Iris pigment epithelial cell (primary cell): Measurements from ENCODE around the gene KRTAP10-8.
A peak's percentile ranks its signal among the peaks of the same experiment; 100 is the strongest.
"Not testable (repeated sequence)": the region's sequence is repeated elsewhere in the genome, so short reads cannot be mapped to it uniquely, and the experiment has no call there.

Experiments
- DNase-seq: peaks from one replicate; pipeline ENCODE4 v3.0.0-alpha.2; 2011; ENCODE audit warnings: low read depth

The KRTAP10-8 gene, protein sequence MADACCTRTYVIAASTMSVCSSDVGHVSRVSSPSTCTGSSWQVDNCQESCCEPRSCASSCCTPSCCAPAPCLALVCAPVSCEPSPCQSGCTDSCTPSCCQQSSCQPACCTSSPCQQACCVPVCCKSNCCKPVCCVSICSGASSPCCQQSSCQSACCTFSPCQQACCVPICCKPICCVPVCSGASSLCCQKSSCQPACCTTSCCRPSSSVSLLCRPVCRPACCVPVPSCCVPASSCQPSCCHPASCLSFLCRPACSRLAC

DNA sequence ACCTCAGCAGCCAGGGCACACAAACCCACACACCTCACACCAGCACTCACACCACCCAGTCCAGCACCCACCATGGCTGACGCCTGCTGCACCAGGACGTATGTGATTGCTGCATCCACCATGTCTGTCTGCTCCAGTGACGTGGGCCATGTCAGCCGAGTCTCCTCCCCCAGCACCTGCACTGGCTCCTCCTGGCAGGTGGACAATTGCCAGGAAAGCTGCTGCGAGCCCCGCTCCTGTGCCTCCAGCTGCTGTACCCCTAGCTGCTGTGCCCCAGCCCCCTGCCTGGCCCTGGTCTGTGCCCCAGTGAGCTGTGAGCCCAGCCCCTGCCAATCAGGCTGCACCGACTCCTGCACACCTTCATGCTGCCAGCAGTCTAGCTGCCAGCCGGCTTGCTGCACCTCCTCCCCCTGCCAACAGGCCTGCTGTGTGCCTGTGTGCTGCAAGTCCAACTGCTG is at the start of gene KRTAP10-8:
Gene KRTAP10-8 (plus strand): TSS at position 51 of the 458 bp plus-strand sequence. CDS start 22 bp downstream, at position 73.
- no peak for DNase-seq

DNA sequence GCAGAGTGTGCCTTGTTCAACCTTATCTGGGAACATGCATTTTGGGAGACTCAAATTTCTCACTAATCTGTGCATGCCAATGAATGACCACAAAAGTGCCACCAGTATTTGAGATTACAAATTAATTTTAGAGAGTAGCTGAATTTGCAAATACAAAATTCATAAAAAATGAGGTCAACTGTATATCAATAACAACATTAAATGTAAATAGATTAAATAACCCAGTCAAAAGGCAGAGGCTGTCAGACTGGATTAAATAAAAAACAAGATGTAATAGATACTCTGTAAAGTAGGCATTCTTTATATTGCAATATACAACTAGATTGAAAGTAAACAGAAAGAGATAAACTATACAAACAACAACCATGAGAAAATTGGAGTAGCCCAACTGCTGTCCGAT is 47.8 kb upstream of the KRTAP10-8 start:
- DNase-seq, result no peak

- DNase-seq, result no peak
Measured at GRCh38 chr21:44564886-44565598, 46.8 kb upstream of the KRTAP10-8 start.

DNA sequence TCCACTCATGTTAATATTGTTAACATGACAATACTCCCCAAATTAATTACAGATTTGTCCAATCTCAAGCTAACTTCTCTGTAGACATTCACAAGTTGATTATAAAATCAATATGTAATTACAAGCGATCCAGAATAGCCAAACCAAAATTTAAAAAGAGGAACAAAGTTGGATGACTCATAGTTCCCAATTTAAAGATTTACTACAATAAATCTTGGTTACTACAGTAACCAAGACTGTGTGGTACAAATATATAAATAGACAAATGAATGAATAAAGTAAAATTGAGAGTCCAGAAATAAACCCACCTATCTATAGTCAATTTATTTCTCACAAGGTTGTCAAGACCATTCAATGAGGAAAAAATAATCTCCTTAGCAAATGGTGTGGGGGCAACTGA is 45.5 kb upstream of the KRTAP10-8 start:
- DNase-seq, result no peak

DNA sequence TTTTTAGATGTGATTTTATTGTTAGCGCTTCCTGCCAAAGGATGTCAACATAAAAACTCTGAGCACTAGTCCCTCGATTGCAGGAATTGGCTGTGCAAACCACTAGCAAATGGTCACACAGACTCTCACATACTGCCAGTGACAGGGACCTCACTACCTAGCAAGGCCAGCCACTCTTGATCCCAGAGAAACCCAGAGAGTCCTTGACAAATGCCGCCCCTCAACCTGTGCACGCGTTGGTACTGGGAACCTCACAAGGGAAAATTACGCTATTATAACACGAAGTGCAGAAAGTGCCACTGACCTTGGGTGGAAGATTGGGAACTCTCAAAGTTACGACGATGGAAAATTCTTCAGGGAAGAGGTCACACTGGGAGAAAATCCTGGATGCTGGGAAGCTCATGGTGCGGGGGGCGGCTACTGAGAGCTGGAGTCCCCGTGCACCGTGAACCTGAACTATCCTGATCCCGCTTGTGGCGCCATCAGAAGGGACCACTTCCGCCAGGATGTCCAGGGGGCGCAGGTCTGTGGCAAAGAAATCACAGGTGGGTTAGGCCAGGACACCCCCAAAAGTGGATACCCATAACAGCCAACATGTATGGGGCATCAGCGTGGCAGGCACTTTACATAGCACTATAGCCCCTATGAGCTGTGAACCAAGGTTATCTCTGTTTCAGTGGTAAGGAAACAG is 44.3 kb upstream of the KRTAP10-8 start:
- no peak for DNase-seq

GRCh38 chr21:44568261-44568660 is 43.6 kb upstream of the KRTAP10-8 start:
- no peak for DNase-seq

DNA sequence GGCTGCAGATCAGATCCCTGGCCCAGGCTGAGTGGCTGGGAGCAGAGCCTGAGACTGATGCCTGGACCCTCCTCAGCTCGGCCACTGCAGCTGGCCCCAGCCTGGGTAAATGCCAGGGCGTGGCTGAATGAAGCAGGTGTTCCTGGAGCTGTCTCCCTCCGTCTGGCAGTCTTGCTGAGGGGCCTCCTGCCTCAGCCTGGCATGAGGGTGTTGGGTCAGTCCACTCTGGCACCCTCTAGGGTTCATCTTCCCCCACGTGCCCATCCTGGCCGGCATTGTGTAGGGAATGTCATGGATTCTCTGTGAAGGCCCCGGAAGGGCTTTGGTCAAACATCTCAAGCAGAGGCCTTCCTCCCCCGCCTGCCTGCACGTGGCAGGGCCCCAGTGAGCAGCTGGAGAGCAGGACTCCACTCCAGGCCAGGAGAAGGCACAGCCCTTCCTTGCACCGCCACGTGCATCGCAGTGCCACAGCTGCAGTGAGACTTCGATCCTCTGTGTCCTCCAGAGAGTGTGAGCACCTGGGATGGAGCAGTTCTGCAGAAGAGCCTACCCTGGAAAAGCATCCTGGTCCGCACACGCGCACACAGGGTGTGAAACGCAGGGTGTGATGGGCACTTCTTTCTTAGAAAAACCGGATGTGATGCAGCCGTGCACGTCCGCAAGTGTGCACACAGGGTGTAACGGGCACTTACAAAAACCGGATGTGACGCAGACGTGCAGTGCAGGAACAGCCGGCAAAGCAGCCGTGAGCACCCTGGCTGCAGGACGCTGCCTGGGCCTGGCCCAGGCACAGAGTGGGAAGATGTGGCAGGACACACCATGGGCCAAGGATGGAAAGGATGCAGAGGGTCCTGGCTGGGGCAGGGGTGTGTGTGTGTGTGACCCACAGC is 43.0 kb upstream of the KRTAP10-8 start:
- DNase-seq, result no peak

DNA sequence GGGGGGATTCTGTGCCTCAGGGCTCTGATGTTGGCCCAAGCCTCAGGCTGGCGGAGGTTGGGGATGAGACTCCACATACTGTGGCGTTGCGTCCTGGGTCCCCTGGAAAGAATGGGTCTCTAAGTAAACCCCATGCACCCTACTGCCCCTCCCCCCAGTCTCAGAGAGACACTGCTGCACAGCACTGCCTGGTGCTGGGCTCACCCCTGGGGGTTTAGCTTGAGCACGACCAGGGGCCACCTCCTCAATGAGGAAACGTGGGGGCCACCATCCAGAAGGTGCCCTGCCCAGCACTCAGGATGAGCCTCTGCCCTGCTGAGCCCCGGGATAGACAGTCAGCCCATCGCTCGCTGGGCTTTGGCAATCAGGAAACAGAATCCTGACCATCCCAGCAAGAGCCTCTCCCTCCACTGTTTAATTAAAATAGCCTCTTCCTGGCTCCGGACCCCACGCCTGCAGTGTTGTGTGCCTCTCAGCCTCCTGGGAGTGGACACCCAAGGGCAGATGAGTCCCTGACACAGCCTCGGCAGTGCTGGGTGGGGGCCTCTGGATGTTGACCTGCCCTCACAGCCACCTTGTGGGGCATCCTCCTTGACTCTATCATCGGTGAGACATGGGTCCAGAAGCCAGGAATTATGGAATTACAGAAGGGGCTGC is 41.9 kb upstream of the KRTAP10-8 start:
- DNase-seq, result no peak

GRCh38 chr21:44571296-44571695 is 40.6 kb upstream of the KRTAP10-8 start:
- DNase-seq, result no peak

- no peak for DNase-seq
Measured at GRCh38 chr21:44571844-44572782, 39.8 kb upstream of the KRTAP10-8 start.

GRCh38 chr21:44572959-44573583 is 38.8 kb upstream of the KRTAP10-8 start:
- peak; percentile 7 for DNase-seq

DNA sequence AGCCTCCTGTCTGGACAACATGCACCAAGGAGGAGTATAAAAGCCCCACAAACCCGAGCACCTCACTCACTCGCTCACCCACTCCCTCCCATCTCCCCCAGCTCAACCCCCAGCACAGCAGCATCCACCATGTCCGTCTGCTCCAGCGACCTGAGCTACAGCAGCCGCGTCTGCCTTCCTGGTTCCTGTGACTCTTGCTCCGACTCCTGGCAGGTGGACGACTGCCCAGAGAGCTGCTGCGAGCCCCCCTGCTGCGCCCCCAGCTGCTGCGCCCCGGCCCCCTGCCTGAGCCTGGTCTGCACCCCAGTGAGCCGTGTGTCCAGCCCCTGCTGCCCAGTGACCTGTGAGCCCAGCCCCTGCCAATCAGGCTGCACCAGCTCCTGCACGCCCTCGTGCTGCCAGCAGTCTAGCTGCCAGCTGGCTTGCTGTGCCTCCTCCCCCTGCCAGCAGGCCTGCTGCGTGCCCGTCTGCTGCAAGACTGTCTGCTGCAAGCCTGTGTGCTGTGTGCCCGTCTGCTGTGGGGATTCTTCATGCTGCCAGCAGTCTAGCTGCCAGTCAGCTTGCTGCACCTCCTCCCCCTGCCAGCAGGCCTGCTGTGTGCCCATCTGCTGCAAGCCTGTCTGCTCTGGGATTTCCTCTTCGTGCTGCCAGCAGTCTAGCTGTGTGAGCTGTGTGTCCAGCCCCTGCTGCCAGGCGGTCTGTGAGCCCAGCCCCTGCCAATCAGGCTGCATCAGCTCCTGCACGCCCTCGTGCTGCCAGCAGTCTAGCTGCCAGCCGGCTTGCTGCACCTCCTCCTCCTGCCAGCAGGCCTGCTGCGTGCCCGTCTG is 38.0 kb upstream of the KRTAP10-8 start, which contains the start of gene KRTAP10-4:
Gene KRTAP10-4 (plus strand): TSS at position 100 of the 827 bp plus-strand sequence. CDS start 30 bp downstream, at position 130.
- DNase-seq, result not testable (repeated sequence)

GRCh38 chr21:44574457-44575306 is 37.2 kb upstream of the KRTAP10-8 start:
- DNase-seq, result no peak

- DNase-seq, result no peak
Measured at GRCh38 chr21:44575307-44576024, 36.4 kb upstream of the KRTAP10-8 start.

GRCh38 chr21:44576025-44576420 is 35.9 kb upstream of the KRTAP10-8 start:
- DNase-seq, result no peak

DNA sequence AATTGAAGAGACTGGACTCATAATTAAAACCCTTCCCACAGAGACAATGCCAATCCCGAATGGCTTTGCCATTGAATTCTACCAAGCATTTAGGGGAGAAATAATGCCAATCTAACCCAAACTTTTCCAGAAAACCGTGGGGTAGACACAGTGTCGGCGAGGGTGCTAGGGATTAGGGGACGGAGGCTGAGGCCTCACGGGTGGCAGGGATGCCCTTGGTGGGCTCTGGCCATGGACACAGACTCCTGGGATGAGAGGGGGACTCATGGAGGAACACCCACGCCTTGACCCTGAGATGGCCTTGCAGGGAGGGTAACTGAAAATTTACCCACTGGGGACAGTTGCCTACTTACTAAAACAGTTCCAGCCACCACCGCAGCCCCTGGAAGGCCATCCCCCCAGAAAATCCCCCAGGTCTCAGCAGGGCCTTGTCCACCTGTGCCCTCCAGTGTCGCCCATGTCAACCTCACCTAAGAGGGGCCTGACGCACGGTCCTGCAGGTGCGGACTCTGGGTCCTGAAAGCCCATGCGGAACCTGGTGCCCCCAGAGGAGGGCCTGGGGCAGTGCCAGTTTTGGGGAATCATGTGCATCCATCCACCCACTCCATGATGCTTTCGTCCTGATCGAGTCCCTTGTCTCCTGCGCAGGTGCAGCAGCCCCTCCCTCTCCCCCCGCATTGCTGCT is 33.4 kb upstream of the KRTAP10-8 start:
- no peak for DNase-seq
